Fibroblast of the conjunctiva (primary cell): ENCODE data around the gene ATP8A2.
"Not testable (repeated sequence)": the region's sequence is repeated elsewhere in the genome, so short reads cannot be mapped to it uniquely, and the experiment has no call there.

Experiments
- DNase-seq: peaks from one replicate; pipeline ENCODE4 v3.0.0-alpha.2; 2010; ENCODE audit warnings: low read depth

Gene ATP8A2

GRCh38 chr13:25768376-25768775 is 396.6 kb downstream of the ATP8A2 start:
- DNase-seq, result no peak

- DNase-seq, result no peak
Measured at GRCh38 chr13:25768838-25769237, 397.1 kb downstream of the ATP8A2 start.

GRCh38 chr13:25770601-25771000 is 398.8 kb downstream of the ATP8A2 start:
- DNase-seq, result no peak

GRCh38 chr13:25771202-25771601 is 399.4 kb downstream of the ATP8A2 start:
- DNase-seq, result no peak

GRCh38 chr13:25771641-25772478 is 400.1 kb downstream of the ATP8A2 start:
- no peak for DNase-seq

GRCh38 chr13:25772534-25772933 is 400.8 kb downstream of the ATP8A2 start:
- not testable (repeated sequence) for DNase-seq

GRCh38 chr13:25774056-25774455 is 402.3 kb downstream of the ATP8A2 start:
- not testable (repeated sequence) for DNase-seq

- DNase-seq, result no peak
Measured at GRCh38 chr13:25775275-25775674, 403.5 kb downstream of the ATP8A2 start.

- no peak for DNase-seq
Measured at GRCh38 chr13:25775986-25776385, 404.2 kb downstream of the ATP8A2 start.

- DNase-seq, result no peak
Measured at GRCh38 chr13:25776722-25777121, 404.9 kb downstream of the ATP8A2 start.

GRCh38 chr13:25777509-25777908 is 405.7 kb downstream of the ATP8A2 start:
- DNase-seq, result no peak

GRCh38 chr13:25778365-25778764 is 406.6 kb downstream of the ATP8A2 start:
- DNase-seq, result no peak

- DNase-seq, result no peak
Measured at GRCh38 chr13:25778808-25779305, 407.1 kb downstream of the ATP8A2 start.

GRCh38 chr13:25783076-25783475 is 411.3 kb downstream of the ATP8A2 start:
- DNase-seq, result no peak

GRCh38 chr13:25783601-25784024 is 411.8 kb downstream of the ATP8A2 start:
- DNase-seq, result no peak

GRCh38 chr13:25784119-25784518 is 412.3 kb downstream of the ATP8A2 start:
- DNase-seq, result no peak

- DNase-seq, result not testable (repeated sequence)
Measured at GRCh38 chr13:25790137-25790536, 418.4 kb downstream of the ATP8A2 start.

GRCh38 chr13:25795277-25795676 is 423.5 kb downstream of the ATP8A2 start:
- no peak for DNase-seq

- no peak for DNase-seq
Measured at GRCh38 chr13:25796474-25796873, 424.7 kb downstream of the ATP8A2 start.

GRCh38 chr13:25798998-25799397 is 427.2 kb downstream of the ATP8A2 start:
- DNase-seq, result no peak

- no peak for DNase-seq
Measured at GRCh38 chr13:25800523-25800922, 428.7 kb downstream of the ATP8A2 start.

- no peak for DNase-seq
Measured at GRCh38 chr13:25802579-25802978, 430.8 kb downstream of the ATP8A2 start.

- no peak for DNase-seq
Measured at GRCh38 chr13:25803641-25804040, 431.9 kb downstream of the ATP8A2 start.
